ENCODE results near the gene SYN1. TPM values are rescaled to one million over a fixed set of nuclear protein-coding genes. Genes with fewer than 3 reads are reported as not detected.
A peak's percentile ranks its signal among the peaks of the same experiment; 100 is the strongest.

The SYN1 gene
- total and polyA plus RNA-seq, 4 donors: 0.09 to 2.5 (median 0.60) TPM

DNA sequence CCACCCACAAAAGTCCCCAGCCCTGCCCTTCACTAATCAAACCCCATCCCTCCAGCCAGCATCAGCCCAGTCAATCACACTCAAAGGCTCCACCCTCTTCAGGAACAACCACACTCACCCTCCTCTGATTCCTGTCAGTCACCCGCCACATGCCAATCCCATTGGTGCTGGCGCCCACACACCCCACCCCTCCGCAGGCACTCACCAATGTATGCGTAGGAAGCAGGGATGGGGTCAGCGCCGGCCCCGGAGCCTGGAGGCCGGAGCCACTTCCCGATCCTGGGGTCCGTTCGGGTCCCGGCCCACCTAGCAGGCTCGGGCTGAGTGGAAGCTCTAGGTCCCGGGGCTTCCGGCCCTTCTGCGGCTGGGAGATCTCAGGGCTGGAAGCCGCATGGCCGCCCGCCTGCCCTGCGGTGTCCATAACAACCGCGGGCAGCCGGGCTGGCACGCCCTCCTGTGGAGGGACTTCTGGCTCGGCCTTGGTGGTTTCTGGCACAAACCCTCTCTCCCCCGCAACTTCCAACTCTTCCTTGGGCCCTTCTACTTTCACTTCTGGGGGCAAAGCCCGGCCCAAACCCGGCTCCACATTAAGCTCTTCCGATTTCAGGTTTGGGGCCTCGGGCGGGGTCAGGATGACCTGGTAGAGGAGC is 18.0 kb upstream of the SYN1 start:
- H3K27ac ChIP-seq (ENCODE audit: low read depth in 1 of 2, low read length in 2 of 2): no peak overlapping the region
- no peaks in the 10 kb centered on the region for H3K27me3 ChIP-seq (ENCODE audit: control insufficient read depth in 4 of 4, insufficient read depth in 4 of 4, low read length in 3 of 4)
- TF ChIP-seq SP1 (IDR thresholded peaks at IDR 0.05) (no peak), TAF1 (conservative IDR thresholded peaks at IDR 0.05) (no peak), MAX (IDR thresholded peaks at IDR 0.05) (no peak), RAD21 (IDR thresholded peaks at IDR 0.05) (no peak), HNF4A (conservative IDR thresholded peaks at IDR 0.05) (no peak), EGR1 (IDR thresholded peaks at IDR 0.05; ENCODE audit: low read depth in 2 of 2) (no peak), GABPA (IDR thresholded peaks at IDR 0.05 in 1 of 2, conservative IDR thresholded peaks at IDR 0.05 in 1 of 2) (no peak), RXRA (IDR thresholded peaks at IDR 0.05) (no peak), JUND (IDR thresholded peaks at IDR 0.05) (no peak), NR2F2 (IDR thresholded peaks at IDR 0.05) (no peak), FOXA1 (IDR thresholded peaks at IDR 0.05) (no peak), FOXA2 (IDR thresholded peaks at IDR 0.05) (no peak), YY1 (IDR thresholded peaks at IDR 0.05) (no peak), HNF4G (IDR thresholded peaks at IDR 0.05) (no peak)
- TF ChIP-seq, protein P1, sequence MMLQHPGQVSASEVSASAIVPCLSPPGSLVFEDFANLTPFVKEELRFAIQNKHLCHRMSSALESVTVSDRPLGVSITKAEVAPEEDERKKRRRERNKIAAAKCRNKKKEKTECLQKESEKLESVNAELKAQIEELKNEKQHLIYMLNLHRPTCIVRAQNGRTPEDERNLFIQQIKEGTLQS (IDR thresholded peaks at IDR 0.05): no peak
- TF ChIP-seq, protein P2, sequence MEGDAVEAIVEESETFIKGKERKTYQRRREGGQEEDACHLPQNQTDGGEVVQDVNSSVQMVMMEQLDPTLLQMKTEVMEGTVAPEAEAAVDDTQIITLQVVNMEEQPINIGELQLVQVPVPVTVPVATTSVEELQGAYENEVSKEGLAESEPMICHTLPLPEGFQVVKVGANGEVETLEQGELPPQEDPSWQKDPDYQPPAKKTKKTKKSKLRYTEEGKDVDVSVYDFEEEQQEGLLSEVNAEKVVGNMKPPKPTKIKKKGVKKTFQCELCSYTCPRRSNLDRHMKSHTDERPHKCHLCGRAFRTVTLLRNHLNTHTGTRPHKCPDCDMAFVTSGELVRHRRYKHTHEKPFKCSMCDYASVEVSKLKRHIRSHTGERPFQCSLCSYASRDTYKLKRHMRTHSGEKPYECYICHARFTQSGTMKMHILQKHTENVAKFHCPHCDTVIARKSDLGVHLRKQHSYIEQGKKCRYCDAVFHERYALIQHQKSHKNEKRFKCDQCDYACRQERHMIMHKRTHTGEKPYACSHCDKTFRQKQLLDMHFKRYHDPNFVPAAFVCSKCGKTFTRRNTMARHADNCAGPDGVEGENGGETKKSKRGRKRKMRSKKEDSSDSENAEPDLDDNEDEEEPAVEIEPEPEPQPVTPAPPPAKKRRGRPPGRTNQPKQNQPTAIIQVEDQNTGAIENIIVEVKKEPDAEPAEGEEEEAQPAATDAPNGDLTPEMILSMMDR (IDR thresholded peaks at IDR 0.05; ENCODE audit: low read depth, low read length, missing input control): no peak
- TF ChIP-seq, protein P3, sequence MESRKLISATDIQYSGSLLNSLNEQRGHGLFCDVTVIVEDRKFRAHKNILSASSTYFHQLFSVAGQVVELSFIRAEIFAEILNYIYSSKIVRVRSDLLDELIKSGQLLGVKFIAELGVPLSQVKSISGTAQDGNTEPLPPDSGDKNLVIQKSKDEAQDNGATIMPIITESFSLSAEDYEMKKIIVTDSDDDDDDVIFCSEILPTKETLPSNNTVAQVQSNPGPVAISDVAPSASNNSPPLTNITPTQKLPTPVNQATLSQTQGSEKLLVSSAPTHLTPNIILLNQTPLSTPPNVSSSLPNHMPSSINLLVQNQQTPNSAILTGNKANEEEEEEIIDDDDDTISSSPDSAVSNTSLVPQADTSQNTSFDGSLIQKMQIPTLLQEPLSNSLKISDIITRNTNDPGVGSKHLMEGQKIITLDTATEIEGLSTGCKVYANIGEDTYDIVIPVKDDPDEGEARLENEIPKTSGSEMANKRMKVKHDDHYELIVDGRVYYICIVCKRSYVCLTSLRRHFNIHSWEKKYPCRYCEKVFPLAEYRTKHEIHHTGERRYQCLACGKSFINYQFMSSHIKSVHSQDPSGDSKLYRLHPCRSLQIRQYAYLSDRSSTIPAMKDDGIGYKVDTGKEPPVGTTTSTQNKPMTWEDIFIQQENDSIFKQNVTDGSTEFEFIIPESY (IDR thresholded peaks at IDR 0.05): no peak
- TF ChIP-seq, protein P4, sequence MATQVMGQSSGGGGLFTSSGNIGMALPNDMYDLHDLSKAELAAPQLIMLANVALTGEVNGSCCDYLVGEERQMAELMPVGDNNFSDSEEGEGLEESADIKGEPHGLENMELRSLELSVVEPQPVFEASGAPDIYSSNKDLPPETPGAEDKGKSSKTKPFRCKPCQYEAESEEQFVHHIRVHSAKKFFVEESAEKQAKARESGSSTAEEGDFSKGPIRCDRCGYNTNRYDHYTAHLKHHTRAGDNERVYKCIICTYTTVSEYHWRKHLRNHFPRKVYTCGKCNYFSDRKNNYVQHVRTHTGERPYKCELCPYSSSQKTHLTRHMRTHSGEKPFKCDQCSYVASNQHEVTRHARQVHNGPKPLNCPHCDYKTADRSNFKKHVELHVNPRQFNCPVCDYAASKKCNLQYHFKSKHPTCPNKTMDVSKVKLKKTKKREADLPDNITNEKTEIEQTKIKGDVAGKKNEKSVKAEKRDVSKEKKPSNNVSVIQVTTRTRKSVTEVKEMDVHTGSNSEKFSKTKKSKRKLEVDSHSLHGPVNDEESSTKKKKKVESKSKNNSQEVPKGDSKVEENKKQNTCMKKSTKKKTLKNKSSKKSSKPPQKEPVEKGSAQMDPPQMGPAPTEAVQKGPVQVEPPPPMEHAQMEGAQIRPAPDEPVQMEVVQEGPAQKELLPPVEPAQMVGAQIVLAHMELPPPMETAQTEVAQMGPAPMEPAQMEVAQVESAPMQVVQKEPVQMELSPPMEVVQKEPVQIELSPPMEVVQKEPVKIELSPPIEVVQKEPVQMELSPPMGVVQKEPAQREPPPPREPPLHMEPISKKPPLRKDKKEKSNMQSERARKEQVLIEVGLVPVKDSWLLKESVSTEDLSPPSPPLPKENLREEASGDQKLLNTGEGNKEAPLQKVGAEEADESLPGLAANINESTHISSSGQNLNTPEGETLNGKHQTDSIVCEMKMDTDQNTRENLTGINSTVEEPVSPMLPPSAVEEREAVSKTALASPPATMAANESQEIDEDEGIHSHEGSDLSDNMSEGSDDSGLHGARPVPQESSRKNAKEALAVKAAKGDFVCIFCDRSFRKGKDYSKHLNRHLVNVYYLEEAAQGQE (IDR thresholded peaks at IDR 0.05): no peak
- DNase-seq (ENCODE audit: low spot score): peak; percentile 52
- no peaks in the 10 kb centered on the region for H3K4me1 ChIP-seq (ENCODE audit: control insufficient read depth in 4 of 4, insufficient read depth in 4 of 4, low read length in 3 of 4)
- 68% methylated on average over 31 of the region's 31 CpGs for WGBS
- no peak overlapping the region for H3K9ac ChIP-seq (ENCODE audit: low read depth in 1 of 2, low read length in 2 of 2)
- no peak overlapping the region for H3K4me3 ChIP-seq (ENCODE audit: low read depth in 1 of 3, low read length in 3 of 3)
- H3K36me3 ChIP-seq (ENCODE audit: control insufficient read depth in 4 of 4, insufficient read depth in 3 of 4, low read depth in 1 of 4, low read length in 3 of 4): peaks cover 11 to 48% (median 22%) of the 10 kb centered on the region in 4 donors
- H3K9me3 ChIP-seq (ENCODE audit: control insufficient read depth in 4 of 4, low read length in 3 of 4): peaks cover 0 to 6% (median 1%) of the 10 kb centered on the region in 4 donors
